Endothelial cell of umbilical vein (primary cell): ENCODE data around the gene PTK6.

Experiments
- CTCF ChIP-seq, 2 donors: IDR thresholded peaks; 1 replicate in 1 of 2; 2 replicates in 1 of 2; pipeline ENCODE4 v1.5.1; 2011; ENCODE audit warnings: low read length in 2 of 2, mild to moderate bottlenecking in 2 of 2, moderate library complexity in 2 of 2, control low read depth in 1 of 2, inconsistent platforms in 1 of 2, low read depth in 1 of 2; ENCODE audit not compliant: insufficient read depth in 1 of 2; ENCODE audit errors: extremely low read depth in 1 of 2
- EZH2 ChIP-seq: IDR thresholded peaks from 2 replicates; pipeline ENCODE4 v1.6.1; 2012; ENCODE audit warnings: borderline replicate concordance, low read depth, mild to moderate bottlenecking, moderate library complexity, low read length, inconsistent platforms; ENCODE audit not compliant: severe bottlenecking
- FOS ChIP-seq: IDR thresholded peaks from 2 replicates; pipeline ENCODE4 v1.6.1; 2011; ENCODE audit warnings: mild to moderate bottlenecking, low read length, moderate library complexity, borderline replicate concordance; ENCODE audit not compliant: insufficient read depth

- TF ChIP-seq EZH2 (no peak), CTCF (IDR thresholded peaks at IDR 0.05; ENCODE audit: extremely low read depth in 1 of 2, insufficient read depth in 1 of 2, low read depth in 1 of 2, low read length in 2 of 2) (no peak), FOS (no peak)
These were observed 11.4 kb upstream of the PTK6 start for GRCh38 chr20:63548542-63548941.
